Gastrocnemius medialis (tissue), 4 donors: ENCODE measurements around the gene ADGRB3. TPM values are rescaled to one million over a fixed set of nuclear protein-coding genes. Genes with fewer than 3 reads are reported as not detected.
"Not testable (repeated sequence)": the region's sequence is repeated elsewhere in the genome, so short reads cannot be mapped to it uniquely, and the experiment has no call there.

ENCODE experiments used
- ATAC-seq, 2 donors: fragments of 150-250 bp; one replicate each; pipeline ENCODE4 v1.9.1; 2016
- DNase-seq, 2 donors: peaks; one replicate each; pipeline ENCODE4 v3.0.0-alpha.2; 2019
- H3K27ac ChIP-seq, 4 donors: fragments of 200-600 bp; sonication (generic); 1 replicate in 1 of 4; 2 replicates in 3 of 4; pipeline ENCODE4 v1.5.1; 2016 to 2018; ENCODE audit warnings: mild to moderate bottlenecking in 2 of 4, moderate library complexity in 1 of 4
- H3K27me3 ChIP-seq, 3 donors: fragments of 200-600 bp; sonication (generic) in 2 of 3; 1 replicate in 1 of 3; 2 replicates in 2 of 3; pipeline versions ENCODE4 v1.5.1 to v1.6.0; 2016 to 2019; ENCODE audit warnings: mild to moderate bottlenecking in 1 of 3, moderate library complexity in 1 of 3
- H3K36me3 ChIP-seq, 2 donors: fragments of 200-600 bp; sonication (generic) in 1 of 2; one replicate each; pipeline ENCODE4 v1.5.1; 2017 to 2018
- H3K4me1 ChIP-seq, 2 donors: fragments of 200-600 bp; sonication (generic) in 1 of 2; one replicate each; pipeline ENCODE4 v1.5.1; 2016 to 2017; ENCODE audit warnings: mild to moderate bottlenecking in 2 of 2
- H3K4me3 ChIP-seq, 4 donors: fragments of 200-600 bp; sonication (generic) in 3 of 4; 1 replicate in 1 of 4; 2 replicates in 3 of 4; pipeline ENCODE4 v1.5.1; 2016 to 2019; ENCODE audit warnings: mild to moderate bottlenecking in 2 of 4
- H3K9me3 ChIP-seq, 3 donors: fragments of 200-600 bp; sonication (generic) in 2 of 3; 1 replicate in 1 of 3; 2 replicates in 2 of 3; pipeline ENCODE4 v1.5.1; 2016 to 2019
- CTCF ChIP-seq, 5 experiments: fragments of 450-650 bp in 3 of 5; fragments of 200-600 bp in 2 of 5; sonication (generic) in 2 of 5; IDR thresholded peaks in 4 of 5; conservative IDR thresholded peaks in 1 of 5; 1 replicate in 4 of 5; 2 replicates in 1 of 5; pipeline ENCODE4 v1.5.1; 2016 to 2019; ENCODE audit warnings: antibody characterized with exemption in 5 of 5, mild to moderate bottlenecking in 3 of 5, moderate library complexity in 3 of 5
- POLR2A ChIP-seq, 2 donors: fragments of 450-650 bp; IDR thresholded peaks; one replicate each; pipeline ENCODE4 v1.6.1; 2017; ENCODE audit warnings: antibody characterized with exemption in 2 of 2, mild to moderate bottlenecking in 2 of 2, moderate library complexity in 2 of 2
- in situ Hi-C, 4 donors: fragments of 200-750 bp; cut with MboI; loops; one replicate each; pipeline versions ENCODE4 v1.15.0 to v1.8.0; 2017; ENCODE audit warnings: low sequenced_read_pairs in 4 of 4
- intact Hi-C: fragments of 100-400 bp; cut with DNase I; formaldehyde crosslinking; loops from one replicate; pipeline ENCODE4 v1.15.1; 2023; ENCODE audit warnings: low total_unique reads
- total RNA-seq, 4 donors: library from RNA; depleted of rRNA; stranded (reverse); fragments of >200 nt; gene quantifications; one replicate each; pipeline versions ENCODE4 v1.1.0 to v1.2.3, GENCODE V29; 2016

ADGRB3 gene
- total RNA-seq, 4 donors from 2014 or later = 0.56 to 0.58 (median 0.58) TPM; not detected in 1

GRCh38 chr6:68892452-68892851 lies 257.4 kb downstream of the ADGRB3 start:
- Histone ChIP-seq H3K36me3 (no peaks in the 10 kb centered on the region), H3K4me3 (no peak overlapping the region), H3K4me1 (no peaks in the 10 kb centered on the region), H3K27ac (no peak overlapping the region), H3K27me3 (no peaks in the 10 kb centered on the region), H3K9me3 (no peaks in the 10 kb centered on the region)
- DNase-seq (no peak), ATAC-seq (no peak)
- intact Hi-C loops (no loop called here), in situ Hi-C loops (no loop called here)
- TF ChIP-seq CTCF (IDR thresholded peaks at IDR 0.05 in 4 of 5, conservative IDR thresholded peaks at IDR 0.05 in 1 of 5) = no peak
- no peak for TF ChIP-seq POLR2A (IDR thresholded peaks at IDR 0.05)

GRCh38 chr6:68895929-68896328 lies 260.8 kb downstream of the ADGRB3 start:
- ATAC-seq = no peak

GRCh38 chr6:68901044-68901443 lies 266.0 kb downstream of the ADGRB3 start:
- in situ Hi-C loops = no loop called here
- Histone ChIP-seq H3K4me3 (no peak overlapping the region), H3K4me1 (no peaks in the 10 kb centered on the region), H3K9me3 (no peaks in the 10 kb centered on the region), H3K36me3 (no peaks in the 10 kb centered on the region), H3K27me3 (no peaks in the 10 kb centered on the region), H3K27ac (no peak overlapping the region)
- ATAC-seq (no peak), DNase-seq (no peak)
- no peak for TF ChIP-seq CTCF (IDR thresholded peaks at IDR 0.05 in 4 of 5, conservative IDR thresholded peaks at IDR 0.05 in 1 of 5)
- no peak for TF ChIP-seq POLR2A (IDR thresholded peaks at IDR 0.05)
- intact Hi-C loops = no loop called here

More at GRCh38 chr6:68895929-68896328, 260.8 kb downstream of the ADGRB3 start:
- H3K4me1 ChIP-seq = no peaks in the 10 kb centered on the region
- no peaks in the 10 kb centered on the region for H3K27me3 ChIP-seq
- H3K9me3 ChIP-seq = no peaks in the 10 kb centered on the region
- no peak for TF ChIP-seq CTCF (IDR thresholded peaks at IDR 0.05 in 4 of 5, conservative IDR thresholded peaks at IDR 0.05 in 1 of 5)
- TF ChIP-seq POLR2A (IDR thresholded peaks at IDR 0.05) = no peak
- no peaks in the 10 kb centered on the region for H3K36me3 ChIP-seq
- no peak overlapping the region for H3K4me3 ChIP-seq
- DNase-seq = no peak
- in situ Hi-C loops = no loop called here
- no peak overlapping the region for H3K27ac ChIP-seq
- intact Hi-C loops = no loop called here

- no peak for ATAC-seq
- Histone ChIP-seq H3K9me3 (no peaks in the 10 kb centered on the region), H3K4me3 (no peak overlapping the region), H3K36me3 (no peaks in the 10 kb centered on the region), H3K4me1 (no peaks in the 10 kb centered on the region), H3K27ac (no peak overlapping the region), H3K27me3 (no peaks in the 10 kb centered on the region)
- TF ChIP-seq POLR2A (IDR thresholded peaks at IDR 0.05) = no peak
- TF ChIP-seq CTCF (IDR thresholded peaks at IDR 0.05 in 4 of 5, conservative IDR thresholded peaks at IDR 0.05 in 1 of 5) = no peak
- in situ Hi-C loops (no loop called here), intact Hi-C loops (no loop called here)
- DNase-seq = no peak
Observed at GRCh38 chr6:68911334-68911733, 276.3 kb downstream of the ADGRB3 start.

- in situ Hi-C loops (no loop called here), intact Hi-C loops (no loop called here)
- no peak overlapping the region for H3K27ac ChIP-seq
- H3K4me1 ChIP-seq = no peaks in the 10 kb centered on the region
- H3K36me3 ChIP-seq = no peaks in the 10 kb centered on the region
- no peaks in the 10 kb centered on the region for H3K27me3 ChIP-seq
- no peaks in the 10 kb centered on the region for H3K9me3 ChIP-seq
- DNase-seq = no peak
- no peak overlapping the region for H3K4me3 ChIP-seq
- no peak for ATAC-seq
- no peak for TF ChIP-seq POLR2A (IDR thresholded peaks at IDR 0.05)
- TF ChIP-seq CTCF (IDR thresholded peaks at IDR 0.05 in 4 of 5, conservative IDR thresholded peaks at IDR 0.05 in 1 of 5) = no peak
Observed at GRCh38 chr6:68911811-68912210, 276.7 kb downstream of the ADGRB3 start.

- H3K4me1 ChIP-seq, H3K9me3 ChIP-seq, in situ Hi-C loops, DNase-seq, H3K36me3 ChIP-seq, H3K27ac ChIP-seq, H3K27me3 ChIP-seq, intact Hi-C loops, ATAC-seq, H3K4me3 ChIP-seq: not testable (repeated sequence)
Observed at GRCh38 chr6:68912805-68913204, 277.7 kb downstream of the ADGRB3 start.
